Measurements from ENCODE around the gene UBE2I.

The UBE2I gene

GRCh38 chr16:1261131-1261892 is 48.1 kb upstream of the UBE2I start:
- Histone ChIP-seq H2AFZ (ENCODE audit: low read length) (no peak overlapping the region), H3K27ac (ENCODE audit: low read depth, low read length, poor library complexity, severe bottlenecking) (no peak overlapping the region)

DNA sequence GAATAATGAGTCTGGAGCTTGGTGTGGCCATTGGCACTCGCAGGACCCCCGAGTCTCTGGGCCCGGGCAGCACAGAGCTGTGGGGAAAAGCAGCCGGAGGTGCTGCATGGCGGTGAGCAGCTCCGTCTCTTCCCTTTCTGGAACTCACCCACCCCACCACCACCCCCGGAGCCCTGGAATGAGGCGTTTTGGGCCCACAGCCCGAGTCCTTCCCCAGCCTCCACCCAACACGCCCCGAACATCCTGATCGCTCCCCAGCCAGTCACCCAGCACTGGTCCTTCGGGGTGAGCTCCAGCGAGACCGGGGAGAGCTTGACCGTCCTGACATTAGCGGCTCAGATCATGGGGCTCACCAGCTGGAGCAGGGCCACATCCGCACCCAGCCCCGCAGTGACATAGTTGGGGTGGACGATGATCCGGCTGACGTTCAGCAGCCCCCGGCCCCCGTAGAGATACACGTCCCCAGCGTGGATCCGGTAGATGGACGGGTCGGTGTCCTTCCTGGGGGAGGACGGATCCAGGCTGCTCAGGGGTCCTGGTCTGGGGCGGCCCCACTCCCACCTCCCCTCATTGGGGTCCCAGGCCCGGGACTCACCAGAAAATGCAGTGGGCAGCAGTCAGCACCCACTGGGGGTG is 47.1 kb upstream of the UBE2I start:
- Histone ChIP-seq H4K20me1 (ENCODE audit: insufficient read depth, low read length) (no peaks in the 10 kb centered on the region), H3K4me1 (ENCODE audit: insufficient read depth, low read length, severe bottlenecking) (no peaks in the 10 kb centered on the region), H3F3A (ENCODE audit: insufficient read depth, low read length) (no peaks in the 10 kb centered on the region), H3K36me3 (ENCODE audit: insufficient read depth, low read length) (no peaks in the 10 kb centered on the region), H3K27me3 (ENCODE audit: insufficient read depth, low read length) (no peaks in the 10 kb centered on the region; the same call in 1 of the 2 replicates), H2AFZ (ENCODE audit: low read length) (no peak overlapping the region), H3K9me2 (ENCODE audit: low read depth, low read length) (no peaks in the 10 kb centered on the region), H3K4me2 (ENCODE audit: low read length) (no peak overlapping the region), H3K27ac (ENCODE audit: low read depth, low read length, poor library complexity, severe bottlenecking) (no peak overlapping the region), H3K79me2 (ENCODE audit: insufficient read depth, low read length) (no peaks in the 10 kb centered on the region), H3K9ac (ENCODE audit: low read length) (no peak overlapping the region), H3K9me3 (ENCODE audit: low read length) (no peaks in the 10 kb centered on the region), H3K4me3 (ENCODE audit: low read depth, low read length, poor library complexity, severe bottlenecking) (no peak overlapping the region)
- TF ChIP-seq CTCF (IDR thresholded peaks at IDR 0.05; ENCODE audit: low read length), result no peak
- TF ChIP-seq EZH2 (IDR thresholded peaks at IDR 0.05; ENCODE audit: borderline replicate concordance, low read length), result no peak

More at GRCh38 chr16:1261131-1261892, 48.1 kb upstream of the UBE2I start:
- Histone ChIP-seq H3F3A (ENCODE audit: insufficient read depth, low read length) (no peaks in the 10 kb centered on the region), H3K4me3 (ENCODE audit: low read depth, low read length, poor library complexity, severe bottlenecking) (no peak overlapping the region), H3K79me2 (ENCODE audit: insufficient read depth, low read length) (no peaks in the 10 kb centered on the region), H3K4me2 (ENCODE audit: low read length) (no peak overlapping the region), H4K20me1 (ENCODE audit: insufficient read depth, low read length) (no peaks in the 10 kb centered on the region), H3K27me3 (ENCODE audit: insufficient read depth, low read length) (no peaks in the 10 kb centered on the region; the same call in 1 of the 2 replicates), H3K9ac (ENCODE audit: low read length) (no peak overlapping the region), H3K9me2 (ENCODE audit: low read depth, low read length) (no peaks in the 10 kb centered on the region), H3K36me3 (ENCODE audit: insufficient read depth, low read length) (no peaks in the 10 kb centered on the region), H3K4me1 (ENCODE audit: insufficient read depth, low read length, severe bottlenecking) (no peaks in the 10 kb centered on the region), H3K9me3 (ENCODE audit: low read length) (no peaks in the 10 kb centered on the region)
- no peak for TF ChIP-seq EZH2 (IDR thresholded peaks at IDR 0.05; ENCODE audit: borderline replicate concordance, low read length)
- no peak for TF ChIP-seq CTCF (IDR thresholded peaks at IDR 0.05; ENCODE audit: low read length)

- Histone ChIP-seq H3K4me1 (ENCODE audit: insufficient read depth, low read length, severe bottlenecking) (no peaks in the 10 kb centered on the region), H4K20me1 (ENCODE audit: insufficient read depth, low read length) (no peaks in the 10 kb centered on the region), H3K27me3 (ENCODE audit: insufficient read depth, low read length) (no peaks in the 10 kb centered on the region)
These were observed 46.6 kb upstream of the UBE2I start for GRCh38 chr16:1262846-1263221.

More at GRCh38 chr16:1262846-1263221, 46.6 kb upstream of the UBE2I start:
- H3K9me3 ChIP-seq (ENCODE audit: low read length), result no peaks in the 10 kb centered on the region
- H3K27ac ChIP-seq (ENCODE audit: low read depth, low read length, poor library complexity, severe bottlenecking), result no peak overlapping the region
- no peaks in the 10 kb centered on the region for H3K79me2 ChIP-seq (ENCODE audit: insufficient read depth, low read length)
- H3F3A ChIP-seq (ENCODE audit: insufficient read depth, low read length), result no peaks in the 10 kb centered on the region
- no peaks in the 10 kb centered on the region for H3K36me3 ChIP-seq (ENCODE audit: insufficient read depth, low read length)
- no peak overlapping the region for H3K9ac ChIP-seq (ENCODE audit: low read length)
- H3K4me2 ChIP-seq (ENCODE audit: low read length), result no peak overlapping the region
- TF ChIP-seq CTCF (IDR thresholded peaks at IDR 0.05; ENCODE audit: low read length), result no peak
- no peak for TF ChIP-seq EZH2 (IDR thresholded peaks at IDR 0.05; ENCODE audit: borderline replicate concordance, low read length)
- H2AFZ ChIP-seq (ENCODE audit: low read length), result no peak overlapping the region
- no peaks in the 10 kb centered on the region for H3K9me2 ChIP-seq (ENCODE audit: low read depth, low read length)
- H3K4me3 ChIP-seq (ENCODE audit: low read depth, low read length, poor library complexity, severe bottlenecking), result no peak overlapping the region

Measured in OCI-LY1 (cell line).